Endometrial microvascular endothelial cells (primary cell): ENCODE results near the gene NT5DC4. TPM values are rescaled to one million over a fixed set of nuclear protein-coding genes. Genes with fewer than 3 reads are reported as not detected.
"Not testable (repeated sequence)": the region's sequence is repeated elsewhere in the genome, so short reads cannot be mapped to it uniquely, and the experiment has no call there.

Experiments used
- in situ Hi-C: cut with HindIII; loops from 2 replicates; pipeline ENCODE4 v1.10.0; 2017; ENCODE audit warnings: low sequenced_read_pairs, low pct_unique_long_range_greater_than_20kb; ENCODE audit errors: inconsistent ontology term
- total RNA-seq: library from RNA; depleted of rRNA; stranded (reverse); fragments of >200 nt; gene quantifications from one replicate; pipeline ENCODE4 v1.2.3, GENCODE V29; 2015; ENCODE audit errors: inconsistent ontology term

The NT5DC4 gene
- total RNA-seq, 1 donor from 2014 or later = not detected

GRCh38 chr2:112694182-112694581 is 26.6 kb upstream of the NT5DC4 start:
- in situ Hi-C loops = loop anchor here (10.0 kb wide), 1 partner anchor 49 kb away; the partner anchor contains the start of gene SLC20A1

GRCh38 chr2:112698834-112699515 is 21.8 kb upstream of the NT5DC4 start:
- in situ Hi-C loops = loop anchor here (10.0 kb wide), 1 partner anchor 54 kb away; the partner anchor contains the start of gene SLC20A1

GRCh38 chr2:112699984-112700667 is 20.7 kb upstream of the NT5DC4 start:
- in situ Hi-C loops = loop anchor here (10.0 kb wide), 1 partner anchor 55 kb away; the partner anchor contains the start of gene SLC20A1

GRCh38 chr2:112701052-112701451 is 19.8 kb upstream of the NT5DC4 start:
- in situ Hi-C loops = no loop called here

GRCh38 chr2:112703684-112704083 is 17.1 kb upstream of the NT5DC4 start:
- in situ Hi-C loops = no loop called here

GRCh38 chr2:112705575-112705974 is 15.2 kb upstream of the NT5DC4 start:
- in situ Hi-C loops = no loop called here

- in situ Hi-C loops = no loop called here
Observed at GRCh38 chr2:112706170-112706664, 14.6 kb upstream of the NT5DC4 start.

GRCh38 chr2:112706947-112707346 is 13.9 kb upstream of the NT5DC4 start:
- in situ Hi-C loops = not testable (repeated sequence)

- in situ Hi-C loops = no loop called here
Observed at GRCh38 chr2:112708968-112709367, 11.9 kb upstream of the NT5DC4 start.

- in situ Hi-C loops = no loop called here
Observed at GRCh38 chr2:112709703-112710102, 11.1 kb upstream of the NT5DC4 start.

- in situ Hi-C loops = no loop called here
Observed at GRCh38 chr2:112710956-112711750, 9.7 kb upstream of the NT5DC4 start.

- in situ Hi-C loops = no loop called here
Observed at GRCh38 chr2:112712465-112712864, 8.4 kb upstream of the NT5DC4 start.

- in situ Hi-C loops = no loop called here
Observed at GRCh38 chr2:112712903-112713584, 7.8 kb upstream of the NT5DC4 start.

GRCh38 chr2:112713585-112713925 is 7.3 kb upstream of the NT5DC4 start:
- in situ Hi-C loops = no loop called here

- in situ Hi-C loops = no loop called here
Observed at GRCh38 chr2:112713926-112714325, 6.9 kb upstream of the NT5DC4 start.

GRCh38 chr2:112714331-112714730 is 6.5 kb upstream of the NT5DC4 start:
- in situ Hi-C loops = no loop called here

- in situ Hi-C loops = no loop called here
Observed at GRCh38 chr2:112714836-112715631, 5.8 kb upstream of the NT5DC4 start.

GRCh38 chr2:112716094-112716493 is 4.7 kb upstream of the NT5DC4 start:
- in situ Hi-C loops = not testable (repeated sequence)
